GM04503 (cell line): Measurements from ENCODE around the gene PABPC4L.
"Not testable (repeated sequence)": the region's sequence is repeated elsewhere in the genome, so short reads cannot be mapped to it uniquely, and the experiment has no call there.

Experiments
- DNase-seq: peaks from one replicate; pipeline ENCODE4 v3.0.0-alpha.2; 2012; ENCODE audit warnings: low read depth

Gene PABPC4L

DNA sequence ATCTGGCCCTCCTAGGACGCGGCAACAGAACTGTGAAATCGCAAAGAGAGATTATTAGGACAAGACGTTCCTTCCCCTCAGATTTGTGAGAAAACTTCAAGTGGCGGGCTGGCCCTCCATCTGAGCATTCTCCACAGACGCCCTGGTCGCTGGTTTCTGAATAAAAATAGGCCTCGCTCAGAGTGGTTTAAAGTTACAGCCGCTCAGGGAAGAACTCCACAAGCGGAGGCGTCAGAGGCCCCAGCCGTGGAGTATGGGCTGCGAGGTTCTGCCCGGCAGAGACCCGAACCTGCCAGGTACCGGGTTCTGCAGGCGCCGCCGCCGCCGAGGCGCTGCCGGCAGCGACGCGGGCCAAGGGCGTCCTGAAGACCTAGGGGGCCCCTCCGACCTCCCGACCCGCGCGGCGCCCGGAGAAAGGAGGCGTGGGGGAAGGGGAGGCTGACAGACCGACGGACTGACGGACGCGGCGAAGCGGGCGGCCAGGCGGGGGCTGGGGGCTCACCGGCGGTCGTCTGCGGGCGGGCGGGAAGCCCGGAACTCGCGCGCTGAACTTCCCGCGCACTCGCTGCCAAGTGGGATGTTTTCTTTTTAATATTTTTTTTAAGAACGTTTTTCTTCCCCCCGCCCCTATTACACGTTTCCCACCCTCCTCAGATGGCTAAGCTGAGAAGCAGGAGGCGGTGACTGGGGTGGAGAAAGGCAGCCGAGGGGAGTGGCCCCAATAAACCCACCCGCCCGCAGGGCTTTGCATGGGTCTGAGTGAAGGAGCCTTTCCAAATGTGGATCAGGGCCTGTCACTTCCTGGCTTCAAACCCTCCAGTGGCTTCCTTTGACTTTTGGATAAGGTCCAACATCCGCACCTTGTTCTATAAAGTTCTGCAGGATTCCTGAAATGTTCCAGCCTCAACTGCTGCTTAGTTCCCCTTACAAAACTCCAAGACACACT is at the start of gene PABPC4L:
PABPC4L (minus strand) TSS at position 574 of the 946 bp plus-strand sequence. CDS start 770 bp downstream, outside the sequence.
- DNase-seq, result no peak

DNA sequence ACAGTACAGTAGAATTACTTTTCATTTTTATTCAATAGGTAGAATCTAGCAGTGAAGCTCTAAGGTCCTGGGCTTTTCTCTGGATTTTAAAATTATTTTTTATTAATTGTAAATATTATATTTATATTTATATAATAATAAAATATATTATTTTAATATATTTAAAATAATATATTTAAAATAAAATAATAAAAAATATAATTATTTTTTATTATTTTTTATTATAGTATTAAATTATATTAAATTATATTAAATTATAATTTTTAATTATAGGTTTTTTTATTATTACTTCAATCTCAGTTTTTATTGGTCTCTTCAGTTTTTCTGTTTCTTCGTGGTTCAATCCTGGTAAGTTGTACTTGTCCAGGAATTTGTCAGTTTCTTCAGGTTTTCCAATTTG is 49.7 kb upstream of the PABPC4L start:
- DNase-seq, result no peak

- no peak for DNase-seq
Measured at GRCh38 chr4:134243742-134244713, 42.4 kb upstream of the PABPC4L start.

- no peak for DNase-seq
Measured at GRCh38 chr4:134219043-134219442, 17.5 kb upstream of the PABPC4L start.

DNA sequence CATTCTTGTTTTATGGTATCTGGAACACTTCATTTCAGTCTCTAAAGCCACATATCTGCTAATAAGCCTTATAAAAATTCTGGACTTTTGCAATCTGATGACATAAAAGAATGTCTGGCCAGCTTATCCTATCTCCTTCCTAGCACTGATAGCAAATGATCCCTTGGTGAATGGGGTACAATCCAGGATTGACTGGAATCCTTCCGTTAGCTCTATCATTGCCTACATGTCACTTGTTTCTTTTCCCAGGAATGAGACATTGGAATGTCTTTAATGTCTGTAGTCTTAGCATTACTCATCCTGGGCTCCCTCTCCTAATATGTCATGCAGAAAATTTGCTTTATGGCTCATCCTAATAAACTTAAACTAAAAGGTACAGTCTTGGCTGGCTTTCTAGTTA is 14.8 kb upstream of the PABPC4L start:
- peak; percentile 72 for DNase-seq

DNA sequence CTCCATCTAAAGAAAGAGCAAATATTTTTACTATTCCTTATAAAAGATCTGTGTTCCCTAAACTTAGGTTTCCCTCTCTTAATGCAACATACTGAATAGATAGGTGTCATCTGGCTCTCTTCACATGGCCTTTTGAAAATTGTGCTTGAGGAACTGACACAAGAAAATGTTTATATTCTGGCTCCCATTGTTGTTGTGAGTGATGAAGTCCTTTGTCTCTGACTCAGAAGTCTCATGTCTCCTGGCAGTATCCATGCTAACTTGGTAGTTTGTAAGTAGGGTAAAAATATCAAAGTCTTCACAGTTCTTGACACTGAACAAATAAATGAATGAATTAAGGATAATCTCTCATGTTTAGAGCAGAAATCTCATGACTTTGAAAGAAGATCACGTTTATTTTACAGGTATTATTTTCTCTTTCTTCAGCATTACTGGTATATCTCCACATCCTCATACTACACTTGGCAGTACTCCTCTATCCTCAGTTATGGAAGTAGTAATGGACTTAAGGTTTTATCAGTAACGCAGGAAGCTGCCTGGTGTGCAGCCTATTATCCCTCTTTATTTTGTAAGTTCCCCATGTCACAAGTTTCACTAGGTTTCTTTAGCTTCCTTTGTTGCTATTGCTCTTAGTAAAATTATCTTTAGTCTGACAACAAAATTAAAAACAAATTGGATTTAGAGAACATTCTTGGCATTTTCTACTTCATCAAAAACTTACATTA is 14.2 kb upstream of the PABPC4L start:
- no peak for DNase-seq

DNA sequence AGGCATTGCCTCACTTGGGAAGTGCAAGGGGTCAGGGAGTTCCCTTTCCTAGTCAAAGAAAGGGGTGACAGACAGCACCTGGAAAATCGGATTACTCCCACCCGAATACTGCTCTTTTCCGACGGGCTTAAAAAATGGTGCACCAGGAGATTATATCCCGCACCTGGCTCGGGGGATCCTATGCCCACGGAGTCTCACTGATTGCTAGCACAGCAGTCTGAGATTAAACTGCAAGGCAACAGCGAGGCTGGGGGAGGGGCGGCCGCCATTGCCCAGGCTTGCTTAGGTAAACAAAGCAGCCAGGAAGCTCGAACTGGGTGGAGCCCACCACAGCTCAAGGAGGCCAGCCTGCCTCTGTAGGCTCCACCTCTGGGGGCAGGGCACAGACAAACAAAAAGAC is 6.4 kb upstream of the PABPC4L start:
- not testable (repeated sequence) for DNase-seq

DNA sequence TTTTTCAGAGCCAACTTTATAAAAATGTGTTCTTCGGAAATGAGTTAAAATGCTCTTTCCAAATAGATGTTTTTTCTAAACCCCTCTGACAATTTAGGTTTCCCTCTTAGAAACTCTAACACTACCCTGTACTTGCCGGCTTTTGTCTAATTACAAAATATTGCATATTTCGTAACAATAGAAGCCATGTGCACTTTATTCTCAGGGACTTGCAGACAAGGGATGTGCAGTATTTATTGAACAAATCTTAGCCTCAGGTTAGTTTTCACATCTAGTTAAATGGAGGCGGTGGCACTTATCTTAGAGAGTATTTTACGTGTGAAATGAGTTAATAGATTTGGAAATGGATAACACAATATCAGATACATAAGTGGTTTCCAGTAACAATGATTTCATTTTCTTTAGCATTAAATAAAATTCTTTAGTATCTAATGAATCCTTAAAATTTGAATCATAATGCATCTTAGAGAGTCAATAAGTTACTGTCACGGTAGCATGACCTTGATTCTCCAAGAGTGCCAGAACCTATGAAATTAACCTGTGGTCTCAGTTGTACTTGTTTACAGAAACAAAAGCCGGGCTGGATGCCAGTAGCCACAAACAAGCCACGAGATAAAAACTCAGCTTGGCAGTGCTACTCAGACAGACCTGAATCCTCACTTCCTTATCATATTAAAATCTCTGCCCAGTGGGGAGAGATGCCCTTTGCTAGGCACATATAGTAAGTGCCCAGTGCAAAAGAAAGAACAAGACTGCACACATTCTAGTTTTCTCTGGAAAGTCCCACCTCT is 772 bp upstream of the PABPC4L start:
- DNase-seq, result no peak

- no peak for DNase-seq
Measured at GRCh38 chr4:134200811-134201215, 776 bp downstream of the PABPC4L start.

- DNase-seq, result no peak
Measured at GRCh38 chr4:134189949-134190348, 11.6 kb downstream of the PABPC4L start.

- no peak for DNase-seq
Measured at GRCh38 chr4:134189480-134189879, 12.1 kb downstream of the PABPC4L start.

DNA sequence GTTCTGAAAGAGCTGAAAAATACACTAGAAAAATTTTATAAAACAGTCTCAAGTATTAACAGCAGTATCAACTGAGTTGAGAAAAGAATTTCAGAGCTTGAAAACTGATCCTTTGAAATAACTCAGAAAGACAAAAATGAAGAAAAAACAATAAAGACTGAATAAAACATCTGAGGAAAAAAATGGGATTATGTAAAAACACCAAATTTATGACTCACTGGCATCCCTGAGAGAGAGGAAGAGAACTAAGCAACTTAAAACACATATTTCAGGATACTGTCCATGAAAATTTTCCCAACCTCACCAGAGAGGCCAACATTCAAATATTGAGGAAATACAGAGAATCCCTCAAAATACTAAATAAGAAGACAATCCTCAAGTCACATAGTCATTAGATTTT is 22.9 kb downstream of the PABPC4L start:
- no peak for DNase-seq

DNA sequence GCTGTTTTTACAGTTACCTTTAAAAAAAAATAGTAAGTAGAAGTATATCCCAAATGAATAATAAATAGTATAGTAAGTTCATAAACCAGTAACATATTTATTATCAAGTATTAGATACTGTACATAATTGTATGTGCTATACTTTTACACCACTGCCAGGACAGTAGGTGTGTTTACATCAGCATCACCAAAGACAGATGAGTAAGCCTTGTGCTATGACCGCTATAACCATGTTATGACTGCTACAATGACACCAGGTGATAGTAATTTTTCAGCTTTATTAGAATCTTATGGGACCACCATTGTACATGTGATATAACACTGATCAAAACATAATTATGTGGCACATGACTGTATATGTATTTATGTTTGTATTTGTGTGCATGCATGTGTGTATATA is 27.3 kb downstream of the PABPC4L start:
- DNase-seq, result no peak

DNA sequence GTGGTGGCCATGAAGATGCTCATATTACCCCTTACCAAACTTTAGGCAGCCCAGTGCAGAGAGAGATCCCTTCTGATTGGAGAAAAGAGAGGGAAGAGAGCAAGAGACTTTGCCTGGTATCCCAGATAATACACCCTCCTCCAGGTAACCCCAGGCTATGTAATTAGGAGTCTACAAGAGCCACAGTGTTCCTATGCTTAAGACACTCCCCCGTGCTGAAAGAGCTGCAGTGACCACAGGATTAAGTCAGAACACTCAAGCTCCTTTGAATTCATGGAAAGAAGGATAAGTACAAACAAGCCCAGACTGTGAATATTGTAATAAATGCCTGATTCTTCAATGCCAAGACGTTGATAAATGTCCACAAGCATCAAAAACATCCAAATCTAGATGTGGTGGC is 41.4 kb downstream of the PABPC4L start:
- DNase-seq, result no peak

DNA sequence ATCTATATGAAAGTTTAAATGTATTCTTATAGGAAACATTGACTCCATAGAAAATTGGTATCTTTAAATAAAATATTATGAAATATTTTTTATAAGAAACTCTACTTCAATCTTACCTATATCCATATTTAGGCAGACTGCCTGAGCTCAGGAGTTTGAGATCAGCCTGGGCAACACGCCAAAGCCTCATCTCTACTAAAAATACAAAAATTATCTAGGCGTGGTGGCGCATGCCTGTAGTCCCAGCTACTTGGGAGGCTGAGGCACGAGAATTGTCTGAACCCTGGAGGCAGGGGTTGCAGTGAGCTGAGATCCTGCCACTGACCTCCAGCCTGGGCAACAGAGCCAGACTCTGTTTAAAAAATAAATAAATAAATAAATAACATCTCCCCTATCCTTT is 47.5 kb downstream of the PABPC4L start:
- DNase-seq, result no peak

GRCh38 chr4:134147941-134148340 is 53.6 kb downstream of the PABPC4L start:
- DNase-seq, result no peak
